Skin of body (tissue), 3 donors: Measurements from ENCODE around the gene SPRR2E. TPM values are rescaled to one million over a fixed set of nuclear protein-coding genes. Genes with fewer than 3 reads are reported as not detected.
"Not testable (repeated sequence)": the region's sequence is repeated elsewhere in the genome, so short reads cannot be mapped to it uniquely, and the experiment has no call there.

ENCODE experiments used
- DNase-seq: peaks from one replicate; lab custom pipeline; 2025; lab: John Stamatoyannopoulos, UW
- small RNA-seq: library from RNA; depleted of rRNA; stranded (forward); fragments of <200 nt; gene quantifications from one replicate; pipeline ENCODE3, GENCODE V24; 2014; ENCODE audit warnings: low replicate concordance
- total RNA-seq: library from RNA; depleted of rRNA; stranded (reverse); fragments of >200 nt; gene quantifications from one replicate; pipeline ENCODE4 v1.2.3, GENCODE V29; 2014

The SPRR2E gene
- total RNA-seq, 1 donor from 2014 or later, result 16.7 TPM

- no peak for DNase-seq
Observed at GRCh38 chr1:153070243-153070642, 24.1 kb downstream of the SPRR2E start.

- DNase-seq, result no peak
Observed at GRCh38 chr1:153058826-153059784, 35.2 kb downstream of the SPRR2E start.

- no peak for DNase-seq
Observed at GRCh38 chr1:153058154-153058553, 36.2 kb downstream of the SPRR2E start.

- DNase-seq, result no peak
Observed at GRCh38 chr1:153057375-153057774, 37.0 kb downstream of the SPRR2E start, which contains the start of gene SPRR2A. SPRR2A (minus strand) TSS chr1:153057512; CDS start chr1:153056735, 777 bp downstream.

GRCh38 chr1:153056111-153056510 lies 38.2 kb downstream of the SPRR2E start:
- not testable (repeated sequence) for DNase-seq

GRCh38 chr1:153049211-153049610 lies 45.1 kb downstream of the SPRR2E start:
- no peak for DNase-seq

Small RNA genes lying within 50 kb of the gene (small RNA-seq; reads per million reads assigned to genes)
- not detected for gene SPRR2C

Other genes with a start within 250 kb of the SPRR2E start
- gene LCE7A, start 234.5 kb downstream of the SPRR2E start, total RNA-seq, result not detected
- not detected for gene SMCP, start 216.2 kb downstream of the SPRR2E start, total RNA-seq
- gene IVL, start 186.0 kb downstream of the SPRR2E start, total RNA-seq, result 71.5 TPM
- gene SPRR5, start 147.3 kb downstream of the SPRR2E start, total RNA-seq, result 1.8 TPM
- gene SPRR4, start 123.9 kb downstream of the SPRR2E start, total RNA-seq, result 17.7 TPM
- 6.1 TPM for gene SPRR1A, start 110.4 kb downstream of the SPRR2E start, total RNA-seq
- 0.69 TPM for gene SPRR3, start 92.8 kb downstream of the SPRR2E start, total RNA-seq
- 22.3 TPM for gene SPRR1B, start 63.3 kb downstream of the SPRR2E start, total RNA-seq
- 11.3 TPM for gene SPRR2D, start 53.4 kb downstream of the SPRR2E start, total RNA-seq
- gene SPRR2A, start 37.0 kb downstream of the SPRR2E start, total RNA-seq, result 1.6 TPM
- not detected for gene SPRR2B, start 22.9 kb downstream of the SPRR2E start, total RNA-seq
- not detected for gene SPRR2F, start 19.0 kb upstream of the SPRR2E start, total RNA-seq
- 13.6 TPM for gene SPRR2G, start 56.4 kb upstream of the SPRR2E start, total RNA-seq
- gene LELP1, start 108.9 kb upstream of the SPRR2E start, total RNA-seq, result not detected
- gene PRR9, start 123.1 kb upstream of the SPRR2E start, total RNA-seq, result 187 TPM
- 39.6 TPM for gene LORICRIN, start 165.2 kb upstream of the SPRR2E start, total RNA-seq
- gene PGLYRP3, start 218.4 kb upstream of the SPRR2E start, total RNA-seq, result 4.4 TPM